Activated CD4-positive, alpha-beta T cell treated with anti-CD3 and anti-CD28 coated beads, Interleukin-2, Interleukin-4, amounts not matched to agents 100 ng/mL and 50 ng/mL, durations not matched to agents 16 hours and 8 hours (primary cell): Measurements from ENCODE around the gene ENDOD1.
"Not testable (repeated sequence)": the region's sequence is repeated elsewhere in the genome, so short reads cannot be mapped to it uniquely, and the experiment has no call there.

ENCODE experiments used
- DNase-seq: peaks from one replicate; pipeline ENCODE4 v3.0.0-alpha.2; 2020; ENCODE audit warnings: low spot score

ENDOD1 gene

DNA sequence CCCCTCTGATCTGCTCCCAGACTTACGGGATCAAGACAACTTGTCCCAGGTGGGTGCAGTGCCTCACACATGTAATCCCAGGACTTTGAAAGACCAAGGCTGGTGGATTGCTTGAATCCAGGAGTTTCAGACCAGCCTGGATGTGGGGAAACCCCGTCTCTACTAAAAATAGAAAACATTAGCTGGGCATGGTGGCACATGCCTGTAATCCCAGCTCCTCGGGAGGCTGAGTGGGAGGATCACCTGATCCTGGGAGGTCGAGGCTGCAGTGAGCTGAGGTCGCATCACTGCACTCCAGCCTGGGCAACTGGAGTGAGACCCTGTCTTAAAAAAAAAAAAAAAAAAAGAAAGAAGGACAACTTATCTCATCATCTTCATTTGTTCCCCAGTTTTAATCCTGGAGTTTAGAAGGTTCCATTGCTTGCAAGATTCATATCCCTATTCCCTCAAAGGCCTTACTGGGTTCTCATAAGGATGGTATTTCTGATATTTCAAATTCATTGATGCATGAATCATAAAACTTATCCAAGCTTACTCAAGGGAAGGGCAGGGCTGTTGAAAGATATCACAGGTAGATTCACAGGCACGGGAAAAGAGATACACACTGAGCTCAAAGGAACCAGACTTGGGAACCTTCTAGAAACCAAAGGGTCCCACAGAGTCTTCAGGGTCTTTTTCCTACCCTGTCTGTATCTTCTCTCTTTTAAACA lies 14.6 kb downstream of the ENDOD1 start:
- DNase-seq: no peak

DNA sequence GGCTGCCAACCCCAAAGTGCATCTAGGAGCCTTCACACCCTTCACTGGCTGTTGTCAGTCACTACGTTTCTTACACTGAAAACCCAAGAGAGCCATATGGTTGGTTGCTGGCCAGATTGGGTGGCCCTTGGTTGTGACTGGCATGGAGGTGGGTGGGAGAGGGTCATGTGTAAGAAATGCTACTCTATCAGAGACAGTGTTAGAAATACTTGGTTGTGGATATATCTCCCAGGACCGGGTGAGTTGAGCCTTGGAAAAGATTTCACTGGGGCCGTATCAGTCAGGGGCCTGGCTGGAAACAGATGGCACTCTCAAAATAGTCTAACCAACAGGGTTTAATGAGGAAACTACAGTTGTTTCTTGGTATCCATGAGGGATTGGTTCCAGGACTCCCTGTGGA lies 15.2 kb downstream of the ENDOD1 start:
- DNase-seq: no peak

- no peak for DNase-seq
Measured at GRCh38 chr11:95108159-95108611, 18.5 kb downstream of the ENDOD1 start.

DNA sequence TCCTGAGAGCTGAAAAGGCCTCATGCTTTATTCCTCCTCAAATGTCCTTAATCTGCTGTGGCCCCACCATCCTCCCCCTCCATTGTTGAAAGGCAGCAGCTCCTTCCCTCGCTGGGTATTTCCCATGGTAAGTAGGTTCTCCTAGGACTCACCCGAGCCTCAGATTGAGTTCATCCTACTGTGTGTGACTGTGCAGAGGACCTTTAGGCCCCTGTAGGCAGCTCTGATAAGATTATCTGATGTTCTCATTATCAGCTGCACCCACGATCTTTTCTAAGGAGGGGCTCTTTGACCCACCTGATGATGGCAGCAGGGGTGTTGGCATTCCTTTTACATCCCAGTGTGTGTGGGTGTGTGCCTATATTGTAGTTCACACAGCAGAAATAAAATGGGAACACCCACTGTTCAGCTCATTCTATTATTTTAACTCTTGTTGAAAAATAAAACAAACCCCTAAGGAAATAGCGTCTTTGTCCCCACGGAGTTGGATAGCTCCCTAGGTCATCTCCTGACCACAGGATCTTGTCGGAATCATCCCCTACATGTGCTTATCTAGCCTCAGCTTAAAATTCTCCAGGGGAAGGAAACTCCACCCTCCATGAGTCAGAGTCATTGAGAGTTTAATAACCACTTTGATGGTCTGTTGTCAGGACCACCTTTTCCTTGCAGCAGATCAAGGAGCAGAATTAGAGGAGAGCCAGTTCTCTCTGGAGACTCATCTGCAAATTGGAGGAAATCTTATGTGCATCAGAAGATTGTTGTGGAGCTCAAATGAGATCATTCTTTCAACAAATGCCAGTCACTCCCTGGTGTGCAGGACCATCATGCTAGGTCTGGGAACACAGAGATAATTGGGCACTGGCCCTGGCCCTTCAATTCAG lies 19.3 kb downstream of the ENDOD1 start:
- DNase-seq: no peak

- DNase-seq: not testable (repeated sequence)
Measured at GRCh38 chr11:95111471-95111870, 21.8 kb downstream of the ENDOD1 start.

DNA sequence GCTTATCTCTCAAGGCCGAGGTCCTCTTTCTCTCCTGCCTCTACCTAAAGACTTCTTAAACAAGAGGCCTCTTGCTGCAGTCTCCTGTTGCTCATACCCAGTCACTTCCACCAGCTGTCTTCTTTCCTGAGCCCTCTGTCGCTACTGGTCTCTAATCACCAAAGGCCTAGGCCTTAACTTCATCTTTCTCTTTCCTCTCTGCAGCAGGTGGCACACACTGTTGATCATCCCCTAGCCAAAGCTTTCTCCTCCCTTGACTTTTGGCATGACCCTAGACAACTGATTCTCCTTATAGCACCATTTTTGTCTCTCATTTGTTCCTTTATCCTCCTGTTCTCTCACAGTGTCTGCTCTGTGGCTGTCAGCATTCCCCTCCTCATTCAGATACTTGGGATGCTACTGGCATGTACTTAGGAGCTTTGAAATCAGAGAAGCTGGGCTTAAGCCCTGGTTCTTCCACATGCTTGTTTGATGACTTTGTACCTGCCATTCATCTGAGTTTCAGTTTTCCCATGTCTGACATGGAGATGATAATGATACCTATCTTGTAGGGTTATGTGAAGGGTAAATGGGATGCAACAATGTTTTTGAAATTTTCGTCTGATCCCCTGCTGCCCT lies 22.4 kb downstream of the ENDOD1 start:
- no peak for DNase-seq

GRCh38 chr11:95115597-95115996 lies 26.0 kb downstream of the ENDOD1 start:
- DNase-seq: no peak

- no peak for DNase-seq
Measured at GRCh38 chr11:95119361-95120060, 29.9 kb downstream of the ENDOD1 start.

- no peak for DNase-seq
Measured at GRCh38 chr11:95121698-95122097, 32.1 kb downstream of the ENDOD1 start.

- DNase-seq: no peak
Measured at GRCh38 chr11:95123556-95123955, 33.9 kb downstream of the ENDOD1 start.

GRCh38 chr11:95128602-95129001 lies 39.0 kb downstream of the ENDOD1 start:
- DNase-seq: no peak

DNA sequence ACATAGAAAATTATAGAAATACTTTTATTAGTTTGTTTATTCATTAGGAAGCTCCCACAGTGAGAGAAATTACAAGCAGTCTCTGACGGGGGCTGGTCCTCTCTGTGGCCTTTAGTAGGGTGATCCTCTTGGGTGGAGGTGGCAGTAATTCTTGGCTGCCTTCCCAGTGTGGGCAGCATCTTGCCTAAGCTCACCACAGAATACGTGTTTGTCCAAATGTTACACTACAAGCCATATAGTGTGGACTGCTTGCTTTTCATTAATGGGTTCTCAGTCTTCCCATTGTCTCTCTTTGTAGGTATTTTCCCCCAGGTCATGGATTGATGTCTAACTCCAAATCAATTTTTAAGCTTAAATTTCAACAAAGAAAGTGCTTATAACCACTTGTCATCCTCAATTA lies 43.3 kb downstream of the ENDOD1 start:
- no peak for DNase-seq

GRCh38 chr11:95134491-95134890 lies 44.8 kb downstream of the ENDOD1 start:
- no peak for DNase-seq

GRCh38 chr11:95135155-95135554 lies 45.5 kb downstream of the ENDOD1 start:
- DNase-seq: no peak

DNA sequence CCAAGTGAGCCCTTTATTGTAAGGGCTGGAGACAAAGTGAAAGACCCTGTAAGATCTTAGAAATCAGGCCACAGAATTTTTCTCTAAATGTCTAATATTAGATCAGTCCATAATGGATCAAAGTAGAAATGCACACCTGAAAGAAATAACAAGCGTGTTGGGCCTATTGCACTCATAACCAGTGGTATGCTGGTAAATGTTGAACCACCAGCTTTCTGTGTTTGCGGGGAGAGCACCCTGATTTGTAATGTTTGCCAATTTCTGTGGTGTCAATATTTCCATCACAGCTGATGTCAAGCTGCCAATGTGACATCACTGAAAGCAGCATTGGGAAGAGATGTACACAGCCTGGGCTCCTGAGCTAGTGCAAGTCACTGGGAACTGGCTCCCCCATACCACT lies 46.2 kb downstream of the ENDOD1 start:
- DNase-seq: no peak

GRCh38 chr11:95136747-95137146 lies 47.1 kb downstream of the ENDOD1 start:
- not testable (repeated sequence) for DNase-seq

GRCh38 chr11:95137299-95137698 lies 47.7 kb downstream of the ENDOD1 start:
- no peak for DNase-seq

GRCh38 chr11:95138448-95138847 lies 48.8 kb downstream of the ENDOD1 start:
- no peak for DNase-seq

DNA sequence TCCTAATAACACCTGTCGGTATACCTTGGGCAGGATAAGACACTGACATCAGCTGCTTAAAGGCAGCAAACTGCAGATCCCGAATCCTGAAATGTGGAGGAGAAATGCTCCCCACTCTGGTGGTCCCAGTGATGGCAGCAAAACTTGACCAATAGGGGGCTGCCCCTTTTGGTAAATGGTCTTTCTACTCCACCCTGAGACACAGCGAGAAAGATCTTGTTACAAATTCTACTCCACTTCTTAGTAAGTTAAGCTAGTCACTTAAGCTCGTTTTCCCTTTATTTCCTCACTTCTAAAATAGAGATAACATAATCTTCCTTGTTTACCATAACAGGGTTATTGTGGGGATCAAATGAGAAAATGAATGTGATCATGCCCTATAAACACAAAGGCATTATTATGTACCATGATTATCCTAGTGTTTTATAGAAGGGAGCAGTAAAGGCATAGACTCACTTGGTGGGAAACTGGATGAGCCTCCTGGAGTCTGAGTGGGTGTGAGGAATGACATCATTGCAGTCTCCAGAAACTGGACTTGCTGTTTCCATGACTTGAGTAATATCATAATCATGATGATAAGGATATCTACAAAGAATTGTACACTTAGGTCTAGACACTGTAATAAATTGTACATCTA lies 50.9 kb downstream of the ENDOD1 start:
- no peak for DNase-seq

DNA sequence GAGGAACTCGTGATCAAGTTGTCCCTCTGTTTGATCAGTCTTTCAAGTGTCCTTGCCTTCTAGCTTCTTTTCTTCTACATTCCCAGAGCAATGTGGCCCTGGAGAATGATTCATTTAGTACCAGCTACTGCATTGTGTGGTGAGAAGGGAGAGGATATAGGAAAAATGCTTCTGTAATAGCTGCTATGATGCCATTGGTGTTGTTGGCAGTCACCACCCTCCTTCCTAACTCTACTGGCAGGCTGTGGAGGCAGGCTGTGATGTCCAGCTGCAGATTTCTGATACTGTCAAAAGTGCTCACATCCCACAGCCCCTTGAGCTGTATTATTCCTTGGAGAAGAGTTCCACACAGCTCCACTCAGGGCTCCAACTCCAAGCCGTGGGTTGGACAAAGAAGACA lies 52.8 kb downstream of the ENDOD1 start:
- DNase-seq: no peak

DNA sequence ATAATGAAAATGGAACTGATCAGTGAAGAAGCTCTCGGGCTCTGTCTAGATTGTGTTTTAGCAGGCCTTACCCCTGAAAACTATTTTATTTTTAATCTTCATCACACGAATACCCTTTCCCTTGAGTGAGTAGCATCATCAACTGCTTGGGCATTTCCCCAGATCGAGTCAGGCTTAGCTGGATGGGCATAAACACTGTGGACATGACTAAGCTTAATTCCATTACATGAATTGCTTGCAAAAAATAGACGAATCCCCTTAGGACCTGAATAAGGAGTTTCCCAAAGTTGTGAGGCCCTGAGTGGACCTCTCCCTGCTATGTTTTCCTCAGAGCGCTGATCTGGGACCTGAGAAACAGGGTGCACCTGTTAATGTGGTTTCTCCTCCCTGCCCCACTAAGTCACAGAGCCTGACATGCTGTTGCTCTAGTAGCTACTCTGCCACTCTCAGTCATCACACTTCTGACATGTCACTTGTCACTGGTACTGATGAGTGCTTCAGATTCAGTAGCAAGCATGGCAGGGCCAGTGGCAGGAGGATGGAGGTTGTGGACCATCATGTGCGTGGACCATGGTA lies 53.5 kb downstream of the ENDOD1 start:
- DNase-seq: no peak
